K562 (cell line): ENCODE results near the gene RIPOR2. TPM values are rescaled to one million over a fixed set of nuclear protein-coding genes. Genes with fewer than 3 reads are reported as not detected.

Experiments used
- ATAC-seq: fragments of 200-7000 bp; cut with Tn5 transposase; 3 replicates; pipeline ENCODE4 v1.9.1; 2020; ENCODE audit warnings: moderate library complexity
- BruUV-seq: library from RNA; stranded (reverse); fragments of 400-500 nt; replicated peaks from 2 replicates; lab custom pipeline; 2021; lab: Mats Ljungman, UMichigan
- CTCF ChIA-PET: fragments of 300-600 bp; formaldehyde crosslinking; extraction: SDS; loops from one replicate; lab custom pipeline; 2021; ENCODE audit warnings: low intra/inter-chr PET ratio; lab: Yijun Ruan, JAX
- POLR2A ChIA-PET: fragments of 300-600, 350-650 bp; sonication (Branson Sonifier 250); formaldehyde crosslinking; extraction: SDS; loops from one replicate; lab custom pipeline; 2021; ENCODE audit warnings: antibody characterized with exemption, inconsistent platforms; lab: Yijun Ruan, JAX
- DNase-seq, 4 experiments: peaks; one replicate each; pipeline versions ENCODE4 v3.0.0 to v3.0.0-alpha.2; 2011 to 2018; ENCODE audit warnings: low spot score in 3 of 4, mixed read lengths in 3 of 4; ENCODE audit errors: extremely low read depth in 1 of 4
- FAIRE-seq: peaks from 2 replicates; lab custom pipeline; 2011; peaks lifted over from hg19 to GRCh38; lab: Jason Lieb, UNC
- H2AFZ ChIP-seq: 2 replicates; pipeline ENCODE4 v1.6.0; 2011; ENCODE audit warnings: low read depth, low read length, control low read depth, inconsistent platforms
- H3K27ac ChIP-seq: fragments of 200-600 bp; 3 replicates; pipeline ENCODE4 v1.8.0; 2011; ENCODE audit warnings: low read depth, mild to moderate bottlenecking, control low read depth, inconsistent platforms, low read length, moderate library complexity, mixed read lengths; ENCODE audit errors: extremely low read depth
- H3K27me3 ChIP-seq, 2 experiments: fragments of 300-600 bp in 1 of 2; 2 replicates in 1 of 2; 3 replicates in 1 of 2; pipeline versions ENCODE4 v1.6.0 to v1.8.0; 2011; ENCODE audit warnings: inconsistent platforms in 2 of 2, low read length in 2 of 2, mild to moderate bottlenecking in 1 of 2, mixed read lengths in 1 of 2, moderate library complexity in 1 of 2; ENCODE audit not compliant: control insufficient read depth in 2 of 2, insufficient read depth in 2 of 2
- H3K36me3 ChIP-seq: fragments of 300-600 bp; 3 replicates; pipeline ENCODE4 v1.8.0; 2011; ENCODE audit warnings: mild to moderate bottlenecking, low read length, inconsistent platforms; ENCODE audit not compliant: control insufficient read depth, insufficient read depth
- H3K4me1 ChIP-seq, 2 experiments: fragments of 200-600 bp in 1 of 2; replicated peaks in 1 of 2; 2 replicates in 1 of 2; 3 replicates in 1 of 2; pipeline versions ENCODE4 v1.5.1 to v1.8.0; 2011; ENCODE audit warnings: inconsistent platforms in 2 of 2, low read length in 2 of 2, mild to moderate bottlenecking in 1 of 2, mixed read lengths in 1 of 2, moderate library complexity in 1 of 2; ENCODE audit not compliant: control insufficient read depth in 2 of 2, insufficient read depth in 2 of 2
- H3K4me2 ChIP-seq: 2 replicates; pipeline ENCODE4 v1.6.1; 2011; ENCODE audit warnings: low read length, control low read depth, inconsistent platforms, mixed read lengths; ENCODE audit not compliant: insufficient read depth
- H3K4me3 ChIP-seq: fragments of 200-600 bp; sonication (generic), shearing (Covaris generic); 2 replicates; pipeline ENCODE4 v1.5.1; 2016; ENCODE audit warnings: control low read depth, inconsistent platforms
- H3K79me2 ChIP-seq: fragments of 200-600 bp; 3 replicates; pipeline ENCODE4 v1.8.0; 2011; ENCODE audit warnings: low read length, inconsistent platforms; ENCODE audit not compliant: control insufficient read depth, insufficient read depth
- H3K9ac ChIP-seq, 2 experiments: 2 replicates each; pipeline versions ENCODE4 v1.6.0 to v1.6.1; 2011; ENCODE audit warnings: low read depth in 2 of 2, low read length in 2 of 2, control low read depth in 1 of 2, inconsistent platforms in 1 of 2, mild to moderate bottlenecking in 1 of 2, mixed read lengths in 1 of 2; ENCODE audit not compliant: insufficient read depth in 1 of 2
- H3K9me1 ChIP-seq: one replicate; pipeline ENCODE4 v1.6.0; 2011; ENCODE audit warnings: inconsistent platforms, mild to moderate bottlenecking, low read length, moderate library complexity; ENCODE audit not compliant: control insufficient read depth, insufficient read depth
- H3K9me3 ChIP-seq: replicated peaks from 2 replicates; pipeline ENCODE4 v1.5.1; 2011; ENCODE audit warnings: low read depth, low read length, inconsistent platforms; ENCODE audit not compliant: control insufficient read depth, insufficient read depth
- H4K20me1 ChIP-seq: replicated peaks from 2 replicates; pipeline ENCODE4 v1.6.1; 2011; ENCODE audit warnings: low read length, inconsistent platforms, mixed read lengths; ENCODE audit not compliant: control insufficient read depth, insufficient read depth
- RFX1 ChIP-seq: fragments of 450-650 bp; IDR thresholded peaks from 2 replicates; pipeline ENCODE4 v1.6.1; 2016; ENCODE audit warnings: mild to moderate bottlenecking, moderate library complexity
- WGBS: fragments of 100-300 bp; shearing (Covaris generic); methylation state at CpG from one replicate; pipeline ENCODE4 v1.1.6; 2016; ENCODE audit warnings: low coverage, mixed read lengths; ENCODE audit not compliant: insufficient coverage; ENCODE audit errors: missing lambda C conversion rate; 5-methylcytosine and 5-hydroxymethylcytosine counted together
- in situ Hi-C: fragments of 300-500 bp; cut with MboI; formaldehyde crosslinking; loops from 4 replicates; pipeline ENCODE4 v1.15.0; 2018; ENCODE audit warnings: inconsistent platforms, mixed read lengths
- intact Hi-C: fragments of 100-400 bp; cut with micrococcal nuclease; formaldehyde crosslinking; loops from 2 replicates; pipeline ENCODE4 v1.14.2; 2022
- polyA plus RNA-seq, 8 experiments: library from polyadenylated mRNA; depleted of rRNA in 4 of 8; stranded (reverse) in 5 of 8; unstranded in 3 of 8; fragments of >200 nt; fragmentation: Nextera tagmentation in 2 of 8; fragmentation: Illumina TruSeq in 1 of 8; extraction: Ambion mirVana in 2 of 8; extraction: Trizol in 1 of 8; gene quantifications; 2 replicates each; pipeline versions ENCODE4 v1.2.1 to v1.2.3, GENCODE V29; 2011 to 2014; ENCODE audit warnings: inconsistent platforms in 1 of 8, missing spikeins in 1 of 8
- total RNA-seq, 7 experiments: library from RNA; depleted of rRNA in 6 of 7; stranded (reverse); fragments of >200 nt in 6 of 7; fragmentation: Illumina TruSeq in 2 of 7; extraction: Trizol in 2 of 7; gene quantifications; 2 replicates each; pipeline versions ENCODE4 v1.2.1 to v1.2.3, GENCODE V29; 2011 to 2021; ENCODE audit warnings: low replicate concordance in 1 of 7
- TF ChIP-seq, protein P1 (sequence below): fragments of 250-450 bp; sonication (Bioruptor Pico); IDR thresholded peaks from 2 replicates; pipeline ENCODE4 v1.4.0; 2020
- TF ChIP-seq, protein P2 (sequence below): sonication (generic); formaldehyde crosslinking; IDR thresholded peaks from 2 replicates; pipeline ENCODE4 v1.8.0; 2022; ENCODE audit warnings: mild to moderate bottlenecking, missing genetic modification reagents

Gene RIPOR2
- total and polyA plus RNA-seq, 9 of the 15 experiments (the other 6 are each of a cell fraction or from before 2014, with no cell fraction given) = 0.04 to 1.0 (median 0.47) TPM; not detected in 2

DNA sequence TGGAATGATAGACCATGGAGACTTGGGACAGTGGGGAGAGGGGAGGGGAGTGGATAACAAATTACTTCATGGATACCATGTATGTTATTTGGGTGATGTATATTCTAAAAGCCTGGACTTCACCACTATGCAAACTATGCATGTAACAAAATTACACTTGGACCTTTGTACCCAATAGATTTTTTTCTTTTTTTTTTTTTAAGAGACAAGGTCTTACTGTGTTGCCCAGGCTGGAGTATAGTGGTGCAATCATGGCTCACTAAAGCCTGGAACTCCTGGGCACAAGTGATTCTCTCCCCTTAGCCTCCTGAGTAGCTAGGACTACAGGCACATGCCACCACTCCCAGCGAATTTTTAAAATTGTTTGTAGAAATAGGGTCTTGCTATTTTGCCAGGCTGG, 45.3 kb downstream of the RIPOR2 start:
- Histone ChIP-seq H2AFZ (no peak overlapping the region), H3K27ac (no peak overlapping the region), H3K9ac (no peak overlapping the region), H3K4me1 (no peaks in the 10 kb centered on the region), H3K4me3 (no peak overlapping the region), H3K9me1 (no peaks in the 10 kb centered on the region), H3K9me3 (no peaks in the 10 kb centered on the region), H3K36me3 (no peaks in the 10 kb centered on the region), H4K20me1 (no peaks in the 10 kb centered on the region), H3K79me2 (no peaks in the 10 kb centered on the region), H3K27me3 (peaks cover 0 to 5% of the 10 kb centered on the region in 2 experiments; a peak in 2 of 5 replicates), H3K4me2 (no peak overlapping the region)
- FAIRE-seq (no peak), DNase-seq (no peak), ATAC-seq (no peak)
- TF ChIP-seq, protein P1, sequence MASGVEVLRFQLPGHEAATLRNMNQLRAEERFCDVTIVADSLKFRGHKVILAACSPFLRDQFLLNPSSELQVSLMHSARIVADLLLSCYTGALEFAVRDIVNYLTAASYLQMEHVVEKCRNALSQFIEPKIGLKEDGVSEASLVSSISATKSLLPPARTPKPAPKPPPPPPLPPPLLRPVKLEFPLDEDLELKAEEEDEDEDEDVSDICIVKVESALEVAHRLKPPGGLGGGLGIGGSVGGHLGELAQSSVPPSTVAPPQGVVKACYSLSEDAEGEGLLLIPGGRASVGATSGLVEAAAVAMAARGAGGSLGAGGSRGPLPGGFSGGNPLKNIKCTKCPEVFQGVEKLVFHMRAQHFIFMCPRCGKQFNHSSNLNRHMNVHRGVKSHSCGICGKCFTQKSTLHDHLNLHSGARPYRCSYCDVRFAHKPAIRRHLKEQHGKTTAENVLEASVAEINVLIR (CRISPR knock-in tag) = no peak
- 0% methylated on average over 1 of the region's 1 CpG for WGBS
- POLR2A ChIA-PET = interaction anchor here (0.6 kb wide), 1 partner anchor 23 kb away, joined by 3 read pairs; no protein-coding TSS in a partner anchor
- CTCF ChIA-PET = no interaction called here
- no TSS peak for BruUV-seq
- in situ Hi-C loops = no loop called here
- intact Hi-C loops = no loop called here

DNA sequence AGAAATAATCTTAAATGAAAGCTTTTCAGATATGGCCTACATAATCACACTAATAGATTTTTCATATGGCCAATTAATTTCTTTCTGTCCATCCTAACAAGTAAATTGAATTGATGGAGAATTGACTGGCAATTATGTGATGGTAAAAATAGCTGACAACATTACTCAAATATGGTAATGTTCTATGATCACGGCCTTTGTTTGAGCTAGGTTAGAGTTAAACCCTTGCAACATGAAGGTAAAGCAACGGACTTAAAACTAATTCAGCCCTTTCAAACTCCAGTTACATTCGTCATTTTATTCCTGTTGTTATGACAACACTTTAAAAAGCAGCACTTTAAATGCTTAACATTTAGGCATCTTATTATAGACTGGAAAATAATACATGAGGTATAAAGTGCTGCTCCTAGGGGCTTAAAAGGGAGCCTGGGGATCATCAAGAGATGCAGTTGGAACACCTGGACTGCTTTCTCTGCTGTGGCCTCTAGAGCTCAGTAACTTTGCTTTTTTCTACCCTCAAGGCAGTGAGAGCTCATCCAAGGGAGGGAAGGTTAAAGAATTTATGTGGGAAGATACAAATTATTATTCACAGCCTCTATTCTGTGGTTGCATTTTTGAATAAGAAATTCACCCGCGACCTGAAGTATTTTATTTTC, 46.9 kb downstream of the RIPOR2 start:
- Histone ChIP-seq H3K36me3 (no peaks in the 10 kb centered on the region), H3K9ac (no peak overlapping the region)
- ATAC-seq = no peak

More for the DNA sequence above, 46.9 kb downstream of the RIPOR2 start:
- Histone ChIP-seq H3K9me3 (no peaks in the 10 kb centered on the region), H3K27ac (no peak overlapping the region), H3K9me1 (no peaks in the 10 kb centered on the region), H3K4me1 (no peaks in the 10 kb centered on the region), H3K79me2 (no peaks in the 10 kb centered on the region), H3K4me2 (no peak overlapping the region), H3K27me3 (peaks cover 4 to 5% of the 10 kb centered on the region in 2 experiments; a peak in 4 of 5 replicates), H2AFZ (no peak overlapping the region), H4K20me1 (no peaks in the 10 kb centered on the region), H3K4me3 (no peak overlapping the region)
- TF ChIP-seq, protein P2, sequence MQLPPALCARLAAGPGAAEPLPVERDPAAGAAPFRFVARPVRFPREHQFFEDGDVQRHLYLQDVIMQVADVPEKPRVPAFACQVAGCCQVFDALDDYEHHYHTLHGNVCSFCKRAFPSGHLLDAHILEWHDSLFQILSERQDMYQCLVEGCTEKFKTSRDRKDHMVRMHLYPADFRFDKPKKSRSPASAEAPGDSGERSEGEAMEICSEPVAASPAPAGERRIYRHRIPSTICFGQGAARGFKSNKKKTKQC (CRISPR knock-in tag) = no peak
- peak; percentile 42 for TF ChIP-seq RFX1
- 0% methylated on average over 5 of the region's 5 CpGs for WGBS
- in situ Hi-C loops (no loop called here), intact Hi-C loops (no loop called here)
- ChIA-PET POLR2A (interaction anchor here (0.9 to 1.5 kb wide), 2 partner anchors 15 to 16 kb away, joined by 3 to 5 read pairs; no protein-coding TSS in a partner anchor), CTCF (no interaction called here)
- FAIRE-seq (no peak), DNase-seq (no peak)
- no TSS peak for BruUV-seq
